Activated T-cell treated with anti-CD3 and anti-CD28 coated beads, Interleukin-2, amount 50 U/mL, for 4 hours (primary cell): ENCODE results near the gene FAM83E. TPM values are rescaled to one million over a fixed set of nuclear protein-coding genes. Genes with fewer than 3 reads are reported as not detected.

Experiments
- ATAC-seq, 2 donors: fragments of 200-7000 bp; cut with Tn5 transposase; one replicate each; pipeline ENCODE4 v1.10.0; 2021
- DNase-seq: peaks from one replicate; pipeline ENCODE4 v3.0.0-alpha.2; 2020
- H3K27me3 Mint-ChIP-seq: one replicate; pipeline ENCODE4 v1.8.0; 2021; ENCODE audit warnings: low read depth, mixed read lengths
- H3K36me3 Mint-ChIP-seq: one replicate; pipeline ENCODE4 v1.8.0; 2022; ENCODE audit warnings: mixed read lengths; ENCODE audit not compliant: insufficient read depth
- H3K4me1 Mint-ChIP-seq: one replicate; pipeline ENCODE4 v1.8.0; 2021; ENCODE audit warnings: low read depth, mixed read lengths
- H3K4me3 Mint-ChIP-seq: one replicate; pipeline ENCODE4 v1.8.0; 2021; ENCODE audit warnings: mild to moderate bottlenecking, moderate library complexity, mixed read lengths
- H3K9me3 Mint-ChIP-seq: one replicate; pipeline ENCODE4 v1.8.0; 2021; ENCODE audit warnings: mixed read lengths
- total RNA-seq, 3 donors: library from RNA; stranded (reverse); gene quantifications; one replicate each; pipeline ENCODE4 v1.2.1, GENCODE V29; 2021

The FAM83E gene
- total RNA-seq, 3 donors from 2014 or later: 11.3 to 15.7 (median 13.1) TPM

DNA sequence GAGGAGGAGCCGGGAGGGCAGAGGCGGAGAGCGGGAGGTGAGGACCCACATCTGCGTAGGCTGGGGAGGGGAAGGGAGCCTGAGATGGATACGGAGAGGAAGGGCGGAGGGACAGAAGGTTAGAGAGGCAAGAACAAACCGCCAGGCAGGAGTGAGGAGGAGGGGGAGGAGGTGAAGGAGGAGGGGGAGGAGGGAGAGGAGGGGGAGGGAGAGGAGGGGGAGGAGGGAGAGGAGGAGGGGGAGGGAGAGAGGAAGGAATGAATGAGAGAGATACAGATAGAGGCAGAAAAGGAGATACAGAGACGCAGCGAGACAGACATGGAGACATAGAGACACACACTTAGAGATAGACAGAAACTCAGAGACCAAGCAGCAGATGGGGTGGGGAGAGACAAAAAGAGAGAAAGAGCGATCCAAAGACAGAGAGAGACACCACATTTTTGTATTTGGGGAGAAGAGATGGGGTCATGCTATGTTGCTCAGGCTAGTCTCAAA, 31.9 kb upstream of the FAM83E start:
- no peaks in the 10 kb centered on the region for H3K36me3 Mint-ChIP-seq
- H3K4me3 Mint-ChIP-seq: peak overlapping the region; percentile 47
- ATAC-seq: no peak
- peaks cover 44% of the 10 kb centered on the region for H3K4me1 Mint-ChIP-seq
- no peaks in the 10 kb centered on the region for H3K9me3 Mint-ChIP-seq
- H3K27me3 Mint-ChIP-seq: no peaks in the 10 kb centered on the region
- DNase-seq: no peak

GRCh38 chr19:48646001-48646721, 31.3 kb upstream of the FAM83E start, which contains the start of gene CA11:
TSS of gene CA11 (minus strand) at chr19:48646187. CDS start at chr19:48645632, 555 bp downstream.
- ATAC-seq (peak; percentile 85 to 87), DNase-seq (peak; percentile 89)
- Mint-ChIP-seq H3K4me3 (peak within 1 kb of the TSS; percentile 84), H3K4me1 (peaks cover 43% of the 10 kb centered on the region), H3K36me3 (no peaks in the 10 kb centered on the region), H3K9me3 (no peaks in the 10 kb centered on the region), H3K27me3 (no peaks in the 10 kb centered on the region)

DNA sequence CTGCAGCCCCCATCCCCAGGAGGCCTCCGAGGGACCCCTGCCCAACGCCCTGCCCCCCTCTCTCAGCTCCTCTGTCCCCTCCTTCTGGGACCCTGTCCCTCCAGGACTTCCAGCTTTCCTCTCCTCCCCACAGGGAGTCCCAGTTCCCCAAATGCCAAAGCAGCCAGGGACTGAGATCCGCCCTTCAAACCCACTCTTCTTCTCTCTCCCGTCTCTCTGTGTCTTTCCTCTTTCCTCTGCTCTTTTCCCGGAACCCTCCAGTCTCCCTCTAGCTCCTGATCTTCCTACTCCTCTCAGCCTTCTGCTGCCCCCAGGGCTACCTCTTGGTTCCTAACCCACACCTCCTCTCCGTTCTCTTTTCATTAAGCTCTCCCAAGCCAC, 30.7 kb upstream of the FAM83E start:
- Mint-ChIP-seq H3K9me3 (no peaks in the 10 kb centered on the region), H3K27me3 (no peaks in the 10 kb centered on the region), H3K4me3 (peak overlapping the region; percentile 84), H3K4me1 (peaks cover 41% of the 10 kb centered on the region), H3K36me3 (no peaks in the 10 kb centered on the region)
- ATAC-seq (no peak), DNase-seq (no peak)

GRCh38 chr19:48644839-48645619, 30.2 kb upstream of the FAM83E start:
- Mint-ChIP-seq H3K9me3 (no peaks in the 10 kb centered on the region), H3K36me3 (no peaks in the 10 kb centered on the region), H3K27me3 (no peaks in the 10 kb centered on the region), H3K4me3 (peak overlapping the region; percentile 84), H3K4me1 (peaks cover 42% of the 10 kb centered on the region)
- DNase-seq (peak; percentile 66), ATAC-seq (peak; percentile 74 to 77)

DNA sequence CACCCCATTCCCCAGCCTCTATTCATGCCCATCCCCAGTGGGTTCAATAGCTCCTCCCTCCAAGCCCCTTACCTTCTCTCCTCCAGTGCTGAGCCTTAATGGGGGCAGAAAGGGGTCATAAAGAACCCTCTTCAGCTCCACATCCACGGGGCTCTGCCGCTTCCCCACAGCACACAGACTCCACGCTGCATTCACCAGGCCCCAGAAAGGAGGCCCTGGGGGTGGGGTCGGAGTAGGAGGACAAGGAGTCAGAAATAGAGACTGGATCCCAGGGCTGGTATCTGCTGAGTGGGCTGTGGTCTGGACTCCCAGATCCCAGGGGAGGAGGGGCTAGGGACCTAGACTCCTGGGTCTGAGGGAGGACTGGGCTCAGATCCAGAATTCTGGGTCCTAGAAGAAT, 29.5 kb upstream of the FAM83E start:
- H3K27me3 Mint-ChIP-seq: no peaks in the 10 kb centered on the region
- ATAC-seq: no peak
- peaks cover 43% of the 10 kb centered on the region for H3K4me1 Mint-ChIP-seq
- no peak overlapping the region for H3K4me3 Mint-ChIP-seq
- H3K9me3 Mint-ChIP-seq: no peaks in the 10 kb centered on the region
- H3K36me3 Mint-ChIP-seq: no peaks in the 10 kb centered on the region
- DNase-seq: no peak

GRCh38 chr19:48642862-48643261, 28.0 kb upstream of the FAM83E start:
- peaks cover 47% of the 10 kb centered on the region for H3K4me1 Mint-ChIP-seq
- no peak overlapping the region for H3K4me3 Mint-ChIP-seq

GRCh38 chr19:48641850-48642249, 27.0 kb upstream of the FAM83E start:
- peaks cover 5% of the 10 kb centered on the region for H3K36me3 Mint-ChIP-seq
- ATAC-seq (no peak), DNase-seq (no peak)
- H3K9me3 Mint-ChIP-seq: no peaks in the 10 kb centered on the region
- no peaks in the 10 kb centered on the region for H3K27me3 Mint-ChIP-seq
- H3K4me1 Mint-ChIP-seq: peaks cover 43% of the 10 kb centered on the region
- H3K4me3 Mint-ChIP-seq: no peak overlapping the region

More at GRCh38 chr19:48642862-48643261, 28.0 kb upstream of the FAM83E start:
- no peaks in the 10 kb centered on the region for H3K27me3 Mint-ChIP-seq
- no peak for DNase-seq
- no peaks in the 10 kb centered on the region for H3K9me3 Mint-ChIP-seq
- ATAC-seq: no peak
- H3K36me3 Mint-ChIP-seq: peaks cover 5% of the 10 kb centered on the region

DNA sequence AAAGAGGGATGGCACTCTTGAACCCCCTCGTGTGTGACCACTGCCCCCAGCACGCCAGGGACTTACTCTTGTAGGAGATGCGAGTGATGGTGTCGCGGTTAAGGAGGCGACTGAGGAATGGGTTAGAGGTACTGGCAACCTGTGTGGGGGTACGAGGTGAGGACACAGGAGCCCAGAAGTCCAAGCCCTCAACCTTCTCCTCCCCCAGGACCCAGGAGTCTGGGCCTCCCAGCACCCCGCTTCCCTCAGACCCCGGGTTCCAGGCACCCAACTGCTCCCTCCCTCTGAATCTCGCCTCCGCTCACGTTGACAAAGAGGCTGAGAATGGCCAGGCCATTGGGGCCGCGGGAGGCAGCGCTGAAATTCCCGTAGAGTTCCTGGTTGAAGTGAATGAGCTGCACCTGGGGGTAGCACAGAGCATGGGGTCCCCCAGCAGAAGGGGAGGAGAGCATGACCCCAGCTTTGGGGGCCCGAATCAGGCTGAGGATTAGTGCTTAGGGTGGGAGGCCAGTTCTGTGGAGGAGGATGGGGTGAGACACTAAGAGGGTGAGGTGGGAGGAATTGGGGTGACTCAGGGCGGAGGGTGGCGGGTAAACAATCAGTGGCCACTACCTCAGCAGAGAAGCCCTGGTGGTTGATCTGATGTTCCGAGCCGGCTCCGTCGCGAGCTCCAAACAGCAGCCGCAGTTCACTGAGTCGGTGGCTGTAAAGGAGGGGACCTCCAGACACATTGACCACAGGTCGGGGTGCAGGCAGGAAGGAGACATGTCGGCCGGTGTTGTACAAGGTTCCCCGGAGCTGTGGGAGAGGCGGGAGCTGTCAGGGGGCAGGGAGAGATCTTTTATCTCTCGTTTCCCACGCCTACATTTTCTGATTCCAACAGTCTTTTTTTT, 24.9 kb upstream of the FAM83E start:
- H3K27me3 Mint-ChIP-seq: no peaks in the 10 kb centered on the region
- H3K4me3 Mint-ChIP-seq: peak overlapping the region; percentile 44
- no peaks in the 10 kb centered on the region for H3K9me3 Mint-ChIP-seq
- H3K4me1 Mint-ChIP-seq: peaks cover 41% of the 10 kb centered on the region
- no peak for ATAC-seq
- DNase-seq: no peak
- H3K36me3 Mint-ChIP-seq: peaks cover 5% of the 10 kb centered on the region

DNA sequence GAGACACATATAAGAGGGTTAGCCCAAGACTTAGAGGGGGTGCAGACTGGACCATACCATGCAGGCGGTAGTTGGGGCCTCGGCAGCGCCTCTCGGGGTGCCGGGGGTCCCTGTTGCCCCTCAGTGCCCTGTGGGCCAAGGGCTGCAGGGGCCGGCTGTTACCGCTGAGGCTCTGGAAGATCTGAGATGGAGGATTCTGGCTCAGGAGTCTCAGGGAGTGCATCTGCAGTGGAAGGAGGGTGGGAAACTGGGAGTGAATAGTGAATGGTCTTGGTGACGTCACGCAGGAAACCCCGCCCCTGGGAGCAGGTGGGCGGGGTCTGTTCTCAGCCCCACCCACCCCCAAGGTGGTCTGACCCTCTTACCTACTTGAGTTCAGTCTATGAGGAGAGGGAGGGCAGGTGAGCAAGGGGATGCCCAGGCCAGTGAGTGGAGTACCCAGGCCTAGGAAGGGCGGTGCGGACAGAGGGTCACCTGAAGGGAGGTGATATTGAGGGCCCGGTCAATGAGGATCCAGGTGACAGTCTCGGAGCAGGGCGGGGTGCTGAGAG, 24.0 kb upstream of the FAM83E start:
- no peaks in the 10 kb centered on the region for H3K27me3 Mint-ChIP-seq
- DNase-seq: no peak
- H3K9me3 Mint-ChIP-seq: no peaks in the 10 kb centered on the region
- H3K36me3 Mint-ChIP-seq: peaks cover 5% of the 10 kb centered on the region
- no peak for ATAC-seq
- H3K4me3 Mint-ChIP-seq: peak overlapping the region; percentile 88
- peaks cover 43% of the 10 kb centered on the region for H3K4me1 Mint-ChIP-seq

DNA sequence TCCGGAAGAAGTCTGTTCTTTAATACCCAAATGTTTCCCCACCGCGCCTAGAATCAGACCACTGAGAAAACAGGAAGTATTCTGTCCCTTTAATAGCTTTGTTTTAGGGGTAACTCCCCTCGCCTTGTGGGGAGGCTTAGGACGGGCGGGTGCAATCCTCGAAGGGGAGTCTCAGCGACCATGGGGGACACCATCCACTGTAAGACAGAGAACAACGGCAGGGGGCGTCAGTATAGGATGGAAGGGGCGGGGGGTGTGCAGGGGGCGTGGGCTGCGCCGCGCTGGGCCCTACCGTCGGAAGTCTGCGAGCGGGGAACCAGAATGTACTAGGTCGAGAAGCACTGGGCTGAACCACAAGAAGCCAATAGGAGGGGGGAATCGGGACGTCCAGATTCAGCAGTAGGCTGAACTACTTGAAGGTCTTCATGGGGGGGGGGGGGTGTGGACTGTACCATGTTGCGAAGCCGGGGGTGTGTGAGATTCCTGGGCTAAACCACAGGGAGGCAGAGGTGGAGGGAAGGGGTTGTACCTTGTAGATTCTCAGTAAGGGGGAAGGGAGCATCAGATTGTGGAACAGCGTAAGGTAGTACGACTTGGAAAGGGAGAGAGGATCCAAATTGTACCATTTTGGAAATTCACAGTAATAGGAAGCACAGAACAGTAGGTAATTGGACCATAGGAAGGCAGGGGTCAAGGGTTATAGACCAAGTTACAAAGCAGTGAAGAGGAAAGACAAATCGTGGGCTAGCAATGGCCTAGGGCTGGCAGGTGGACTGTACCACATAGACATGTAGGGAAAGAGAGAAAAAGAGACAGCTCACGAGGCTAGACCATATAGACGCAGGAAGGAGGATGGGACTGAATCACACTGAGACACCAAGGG, 23.3 kb upstream of the FAM83E start:
- no peaks in the 10 kb centered on the region for H3K9me3 Mint-ChIP-seq
- peaks cover 5% of the 10 kb centered on the region for H3K36me3 Mint-ChIP-seq
- H3K4me3 Mint-ChIP-seq: peak overlapping the region; percentile 88
- no peaks in the 10 kb centered on the region for H3K27me3 Mint-ChIP-seq
- peaks cover 50% of the 10 kb centered on the region for H3K4me1 Mint-ChIP-seq
- ATAC-seq (peak; percentile 41 to 46), DNase-seq (peak; percentile 76)

- Mint-ChIP-seq H3K27me3 (no peaks in the 10 kb centered on the region), H3K9me3 (no peaks in the 10 kb centered on the region), H3K4me1 (peaks cover 51% of the 10 kb centered on the region), H3K36me3 (peaks cover 6% of the 10 kb centered on the region), H3K4me3 (peak overlapping the region; percentile 88)
- peak; percentile 78 for ATAC-seq
- peak; percentile 99 for DNase-seq
Observed at GRCh38 chr19:48637449-48637947, 22.6 kb upstream of the FAM83E start.

DNA sequence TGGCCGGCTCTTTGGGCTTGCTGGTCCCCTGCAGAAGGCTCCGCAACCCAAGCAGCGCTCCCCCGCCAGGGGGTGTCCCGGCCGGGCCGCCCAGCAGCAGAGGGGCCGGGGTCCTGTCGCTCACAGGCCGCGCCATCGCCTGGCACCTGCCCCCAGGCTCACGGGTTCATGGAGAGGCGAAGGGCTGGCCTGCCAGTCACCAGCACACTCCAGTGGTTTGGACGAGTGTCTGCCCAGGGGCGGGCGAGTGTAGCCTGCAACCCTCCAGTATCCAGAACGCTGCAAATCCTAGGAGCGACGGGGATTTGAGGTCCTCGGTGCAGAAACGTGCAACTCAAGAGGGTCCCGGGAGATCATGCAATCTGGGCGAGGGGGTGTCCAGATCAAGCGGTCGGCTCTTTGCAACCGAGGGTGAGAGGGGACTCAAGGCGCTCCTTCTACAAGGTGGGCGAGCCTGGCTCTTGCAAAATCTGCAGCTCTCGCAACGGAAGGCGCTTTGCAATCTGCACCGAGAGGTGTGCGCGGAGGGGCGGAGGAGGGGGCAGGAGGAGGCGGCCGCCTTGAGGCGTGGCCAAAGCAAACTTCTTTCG, 22.1 kb upstream of the FAM83E start, which contains the start of gene DBP:
Gene DBP, minus strand, starts transcription at position 521 of the 590 bp plus-strand sequence. Its CDS starts 385 bp downstream, at position 136.
- no peak for DNase-seq
- no peaks in the 10 kb centered on the region for H3K27me3 Mint-ChIP-seq
- no peak for ATAC-seq
- H3K36me3 Mint-ChIP-seq: peaks cover 8% of the 10 kb centered on the region
- H3K4me3 Mint-ChIP-seq: peak within 1 kb of the TSS; percentile 88
- peaks cover 53% of the 10 kb centered on the region for H3K4me1 Mint-ChIP-seq
- H3K9me3 Mint-ChIP-seq: no peaks in the 10 kb centered on the region
